Lower leg skin (tissue), 3 donors: ENCODE results near the gene FGFR2.

ENCODE experiments used
- CTCF ChIP-seq, 3 donors: fragments of 450-650 bp; IDR thresholded peaks; one replicate each; pipeline ENCODE4 v1.5.1; 2016; ENCODE audit warnings: antibody characterized with exemption in 3 of 3, mild to moderate bottlenecking in 3 of 3, moderate library complexity in 2 of 3
- POLR2A ChIP-seq, 2 donors: fragments of 450-650 bp; IDR thresholded peaks; one replicate each; pipeline ENCODE4 v1.6.1; 2016 to 2017; ENCODE audit warnings: antibody characterized with exemption in 2 of 2, mild to moderate bottlenecking in 1 of 2, moderate library complexity in 1 of 2

GRCh38 chr10:121469797-121470606 is 128.2 kb downstream of the FGFR2 start:
- TF ChIP-seq POLR2A (IDR thresholded peaks at IDR 0.05) (no peak), CTCF (IDR thresholded peaks at IDR 0.05) (no peak)
